WTC11 (cell line): ENCODE results near the gene ZBTB20. TPM values are rescaled to one million over a fixed set of nuclear protein-coding genes. Genes with fewer than 3 reads are reported as not detected.

ENCODE experiments used
- ATAC-seq: fragments of 200-7000 bp; cut with Tn5 transposase; 2 replicates; pipeline ENCODE4 v1.10.0; 2021; ENCODE audit warnings: mild to moderate bottlenecking, moderate library complexity
- CTCF ChIA-PET: fragments of 300-600 bp; sonication (Branson Sonifier 250); formaldehyde crosslinking; loops from one replicate; lab custom pipeline; 2021; ENCODE audit warnings: antibody characterized with exemption; lab: Charles Lee
- POLR2A ChIA-PET: fragments of 350-600 bp; sonication (Branson Sonifier 250); formaldehyde crosslinking; loops from one replicate; lab custom pipeline; 2021; ENCODE audit warnings: antibody characterized with exemption; lab: Charles Lee
- DNase-seq: peaks from one replicate; pipeline ENCODE4 v3.0.0; 2021; ENCODE audit warnings: low spot score
- H3K27ac Mint-ChIP-seq: 2 replicates; pipeline ENCODE4 v1.8.0; 2021; ENCODE audit warnings: mixed read lengths
- H3K27me3 Mint-ChIP-seq: 2 replicates; pipeline ENCODE4 v1.8.0; 2021; ENCODE audit warnings: low read depth, mild to moderate bottlenecking, moderate library complexity, mixed read lengths
- H3K36me3 Mint-ChIP-seq: 2 replicates; pipeline ENCODE4 v1.8.0; 2021; ENCODE audit warnings: mixed read lengths
- H3K4me1 Mint-ChIP-seq: 2 replicates; pipeline ENCODE4 v1.8.0; 2022; ENCODE audit warnings: mixed read lengths
- H3K4me3 Mint-ChIP-seq: 2 replicates; pipeline ENCODE4 v1.8.0; 2021; ENCODE audit warnings: mild to moderate bottlenecking, moderate library complexity, mixed read lengths
- H3K9me3 Mint-ChIP-seq: 2 replicates; pipeline ENCODE4 v1.8.0; 2021; ENCODE audit warnings: mixed read lengths
- CREB1 ChIP-seq: sonication (generic); formaldehyde crosslinking; IDR thresholded peaks from 2 replicates; pipeline ENCODE4 v1.8.0; 2023; ENCODE audit warnings: mild to moderate bottlenecking, missing genetic modification reagents
- ELF4 ChIP-seq: sonication (generic); formaldehyde crosslinking; IDR thresholded peaks from 2 replicates; pipeline ENCODE4 v1.8.1; 2022; ENCODE audit warnings: low read depth, mild to moderate bottlenecking, moderate library complexity, missing genetic modification reagents
- MYBL2 ChIP-seq: sonication (generic); formaldehyde crosslinking; IDR thresholded peaks from 2 replicates; pipeline ENCODE4 v1.8.1; 2023; ENCODE audit warnings: mild to moderate bottlenecking, moderate library complexity, missing genetic modification reagents
- NFATC4 ChIP-seq: fragments of 250-450 bp; sonication (Bioruptor Pico); IDR thresholded peaks from 2 replicates; pipeline ENCODE4 v1.9.0; 2021; ENCODE audit warnings: mild to moderate bottlenecking
- NFE2L1 ChIP-seq: sonication (generic); formaldehyde crosslinking; IDR thresholded peaks from 2 replicates; pipeline ENCODE4 v1.8.1; 2023; ENCODE audit warnings: missing genetic modification reagents
- NFYB ChIP-seq: sonication (generic); formaldehyde crosslinking; conservative IDR thresholded peaks from 2 replicates; pipeline ENCODE4 v1.8.0; 2022; ENCODE audit warnings: low read depth, missing genetic modification reagents
- NR1H2 ChIP-seq: sonication (generic); formaldehyde crosslinking; IDR thresholded peaks from 2 replicates; pipeline ENCODE4 v1.9.0; 2021; ENCODE audit warnings: mild to moderate bottlenecking, moderate library complexity, missing genetic modification reagents
- OVOL2 ChIP-seq: fragments of 250-450 bp; sonication (Bioruptor Pico); IDR thresholded peaks from 2 replicates; pipeline ENCODE4 v1.9.0; 2021; ENCODE audit warnings: mild to moderate bottlenecking, borderline replicate concordance
- PRRX2 ChIP-seq: fragments of 250-450 bp; sonication (Bioruptor Pico); IDR thresholded peaks from 2 replicates; pipeline ENCODE4 v1.8.0; 2021; ENCODE audit warnings: mild to moderate bottlenecking
- ZBTB21 ChIP-seq: sonication (generic); formaldehyde crosslinking; IDR thresholded peaks from 2 replicates; pipeline ENCODE4 v1.8.1; 2023; ENCODE audit warnings: mild to moderate bottlenecking, missing genetic modification reagents, borderline replicate concordance
- ZNF138 ChIP-seq: sonication (generic); formaldehyde crosslinking; conservative IDR thresholded peaks from 2 replicates; pipeline ENCODE4 v1.8.1; 2022; ENCODE audit warnings: mild to moderate bottlenecking, moderate library complexity, missing genetic modification reagents
- ZNF232 ChIP-seq: sonication (generic); formaldehyde crosslinking; IDR thresholded peaks from 2 replicates; pipeline ENCODE4 v1.8.0; 2022; ENCODE audit warnings: mild to moderate bottlenecking, missing genetic modification reagents
- ZNF396 ChIP-seq: fragments of 250-450 bp; sonication (Bioruptor Pico); IDR thresholded peaks from 2 replicates; pipeline ENCODE4 v1.8.0; 2021; ENCODE audit warnings: mild to moderate bottlenecking, moderate library complexity, borderline replicate concordance
- total RNA-seq: library from RNA; stranded (reverse); gene quantifications from 3 replicates; pipeline ENCODE4 v1.2.3, GENCODE V29; 2021
- TF ChIP-seq, protein P1 (sequence below): sonication (generic); formaldehyde crosslinking; IDR thresholded peaks from 2 replicates; pipeline ENCODE4 v1.8.1; 2023; ENCODE audit warnings: mild to moderate bottlenecking, missing genetic modification reagents, borderline replicate concordance
- TF ChIP-seq, protein P2 (sequence below): fragments of 250-450 bp; sonication (Bioruptor Pico); IDR thresholded peaks from 2 replicates; pipeline ENCODE4 v1.9.0; 2021; ENCODE audit warnings: mild to moderate bottlenecking, borderline replicate concordance
- TF ChIP-seq, protein P3 (sequence below): sonication (generic); formaldehyde crosslinking; IDR thresholded peaks from 2 replicates; pipeline ENCODE4 v1.8.0; 2022; ENCODE audit warnings: missing genetic modification reagents
- TF ChIP-seq, protein P4 (sequence below): fragments of 250-450 bp; sonication (Bioruptor Pico); IDR thresholded peaks from 2 replicates; pipeline ENCODE4 v1.9.0; 2021; ENCODE audit warnings: mild to moderate bottlenecking
- TF ChIP-seq, protein P5 (sequence below): sonication (generic); formaldehyde crosslinking; IDR thresholded peaks from 2 replicates; pipeline ENCODE4 v1.8.1; 2023; ENCODE audit warnings: mild to moderate bottlenecking, missing genetic modification reagents

The ZBTB20 gene
- total RNA-seq, 1 experiment from 2014 or later, result 1.5 TPM

DNA sequence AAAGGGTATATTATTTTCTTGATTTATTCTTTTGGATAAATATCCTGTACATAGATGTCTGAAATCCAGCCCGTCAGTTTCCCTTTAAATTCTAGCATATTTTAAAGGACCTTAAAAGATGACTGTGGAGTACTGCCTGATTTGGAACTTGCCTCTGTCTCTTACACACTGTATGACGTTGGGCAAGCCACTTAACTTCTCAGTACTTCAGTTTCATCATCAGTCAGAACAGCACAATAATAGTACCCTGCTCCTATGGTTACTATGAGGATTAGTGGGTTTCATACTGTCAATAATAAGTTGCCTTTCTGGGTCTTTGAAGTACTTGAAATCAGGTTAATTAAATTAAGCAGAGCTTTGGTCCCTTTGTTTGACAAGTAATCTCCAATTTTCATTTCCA is 479.0 kb downstream of the ZBTB20 start (continued):
- TF ChIP-seq, protein P1, sequence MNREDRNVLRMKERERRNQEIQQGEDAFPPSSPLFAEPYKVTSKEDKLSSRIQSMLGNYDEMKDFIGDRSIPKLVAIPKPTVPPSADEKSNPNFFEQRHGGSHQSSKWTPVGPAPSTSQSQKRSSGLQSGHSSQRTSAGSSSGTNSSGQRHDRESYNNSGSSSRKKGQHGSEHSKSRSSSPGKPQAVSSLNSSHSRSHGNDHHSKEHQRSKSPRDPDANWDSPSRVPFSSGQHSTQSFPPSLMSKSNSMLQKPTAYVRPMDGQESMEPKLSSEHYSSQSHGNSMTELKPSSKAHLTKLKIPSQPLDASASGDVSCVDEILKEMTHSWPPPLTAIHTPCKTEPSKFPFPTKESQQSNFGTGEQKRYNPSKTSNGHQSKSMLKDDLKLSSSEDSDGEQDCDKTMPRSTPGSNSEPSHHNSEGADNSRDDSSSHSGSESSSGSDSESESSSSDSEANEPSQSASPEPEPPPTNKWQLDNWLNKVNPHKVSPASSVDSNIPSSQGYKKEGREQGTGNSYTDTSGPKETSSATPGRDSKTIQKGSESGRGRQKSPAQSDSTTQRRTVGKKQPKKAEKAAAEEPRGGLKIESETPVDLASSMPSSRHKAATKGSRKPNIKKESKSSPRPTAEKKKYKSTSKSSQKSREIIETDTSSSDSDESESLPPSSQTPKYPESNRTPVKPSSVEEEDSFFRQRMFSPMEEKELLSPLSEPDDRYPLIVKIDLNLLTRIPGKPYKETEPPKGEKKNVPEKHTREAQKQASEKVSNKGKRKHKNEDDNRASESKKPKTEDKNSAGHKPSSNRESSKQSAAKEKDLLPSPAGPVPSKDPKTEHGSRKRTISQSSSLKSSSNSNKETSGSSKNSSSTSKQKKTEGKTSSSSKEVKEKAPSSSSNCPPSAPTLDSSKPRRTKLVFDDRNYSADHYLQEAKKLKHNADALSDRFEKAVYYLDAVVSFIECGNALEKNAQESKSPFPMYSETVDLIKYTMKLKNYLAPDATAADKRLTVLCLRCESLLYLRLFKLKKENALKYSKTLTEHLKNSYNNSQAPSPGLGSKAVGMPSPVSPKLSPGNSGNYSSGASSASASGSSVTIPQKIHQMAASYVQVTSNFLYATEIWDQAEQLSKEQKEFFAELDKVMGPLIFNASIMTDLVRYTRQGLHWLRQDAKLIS (CRISPR knock-in tag), result no peak
- TF ChIP-seq, protein P2, sequence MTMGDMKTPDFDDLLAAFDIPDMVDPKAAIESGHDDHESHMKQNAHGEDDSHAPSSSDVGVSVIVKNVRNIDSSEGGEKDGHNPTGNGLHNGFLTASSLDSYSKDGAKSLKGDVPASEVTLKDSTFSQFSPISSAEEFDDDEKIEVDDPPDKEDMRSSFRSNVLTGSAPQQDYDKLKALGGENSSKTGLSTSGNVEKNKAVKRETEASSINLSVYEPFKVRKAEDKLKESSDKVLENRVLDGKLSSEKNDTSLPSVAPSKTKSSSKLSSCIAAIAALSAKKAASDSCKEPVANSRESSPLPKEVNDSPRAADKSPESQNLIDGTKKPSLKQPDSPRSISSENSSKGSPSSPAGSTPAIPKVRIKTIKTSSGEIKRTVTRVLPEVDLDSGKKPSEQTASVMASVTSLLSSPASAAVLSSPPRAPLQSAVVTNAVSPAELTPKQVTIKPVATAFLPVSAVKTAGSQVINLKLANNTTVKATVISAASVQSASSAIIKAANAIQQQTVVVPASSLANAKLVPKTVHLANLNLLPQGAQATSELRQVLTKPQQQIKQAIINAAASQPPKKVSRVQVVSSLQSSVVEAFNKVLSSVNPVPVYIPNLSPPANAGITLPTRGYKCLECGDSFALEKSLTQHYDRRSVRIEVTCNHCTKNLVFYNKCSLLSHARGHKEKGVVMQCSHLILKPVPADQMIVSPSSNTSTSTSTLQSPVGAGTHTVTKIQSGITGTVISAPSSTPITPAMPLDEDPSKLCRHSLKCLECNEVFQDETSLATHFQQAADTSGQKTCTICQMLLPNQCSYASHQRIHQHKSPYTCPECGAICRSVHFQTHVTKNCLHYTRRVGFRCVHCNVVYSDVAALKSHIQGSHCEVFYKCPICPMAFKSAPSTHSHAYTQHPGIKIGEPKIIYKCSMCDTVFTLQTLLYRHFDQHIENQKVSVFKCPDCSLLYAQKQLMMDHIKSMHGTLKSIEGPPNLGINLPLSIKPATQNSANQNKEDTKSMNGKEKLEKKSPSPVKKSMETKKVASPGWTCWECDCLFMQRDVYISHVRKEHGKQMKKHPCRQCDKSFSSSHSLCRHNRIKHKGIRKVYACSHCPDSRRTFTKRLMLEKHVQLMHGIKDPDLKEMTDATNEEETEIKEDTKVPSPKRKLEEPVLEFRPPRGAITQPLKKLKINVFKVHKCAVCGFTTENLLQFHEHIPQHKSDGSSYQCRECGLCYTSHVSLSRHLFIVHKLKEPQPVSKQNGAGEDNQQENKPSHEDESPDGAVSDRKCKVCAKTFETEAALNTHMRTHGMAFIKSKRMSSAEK (CRISPR knock-in tag), result no peak
- no peak for TF ChIP-seq ZBTB21 (CRISPR knock-in tag)

DNA sequence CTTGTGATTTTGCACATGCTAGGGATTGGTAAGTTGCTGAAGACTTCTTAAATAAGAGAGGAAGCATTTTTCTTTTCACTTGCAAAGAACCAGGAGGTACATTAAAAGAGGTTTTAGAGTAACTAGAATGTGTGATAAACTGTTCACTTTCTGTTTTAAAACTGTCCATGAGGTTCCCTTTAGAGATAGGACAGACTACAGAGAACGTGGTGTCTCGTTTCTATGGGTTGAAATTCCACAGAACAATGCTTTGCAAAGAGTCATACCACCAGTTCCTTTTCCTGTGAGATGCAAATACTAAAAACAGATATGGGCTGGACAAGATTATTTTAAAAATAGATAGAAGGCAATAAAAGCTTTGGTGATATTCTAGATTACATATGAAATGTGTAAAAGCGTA is 480.5 kb downstream of the ZBTB20 start:
- peaks cover 12% of the 10 kb centered on the region for H3K4me1 Mint-ChIP-seq
- H3K4me3 Mint-ChIP-seq, result no peak overlapping the region
- TF ChIP-seq CREB1, result no peak
- no peak for TF ChIP-seq ELF4
- TF ChIP-seq MYBL2 (CRISPR knock-in tag), result no peak
- TF ChIP-seq, protein P3, sequence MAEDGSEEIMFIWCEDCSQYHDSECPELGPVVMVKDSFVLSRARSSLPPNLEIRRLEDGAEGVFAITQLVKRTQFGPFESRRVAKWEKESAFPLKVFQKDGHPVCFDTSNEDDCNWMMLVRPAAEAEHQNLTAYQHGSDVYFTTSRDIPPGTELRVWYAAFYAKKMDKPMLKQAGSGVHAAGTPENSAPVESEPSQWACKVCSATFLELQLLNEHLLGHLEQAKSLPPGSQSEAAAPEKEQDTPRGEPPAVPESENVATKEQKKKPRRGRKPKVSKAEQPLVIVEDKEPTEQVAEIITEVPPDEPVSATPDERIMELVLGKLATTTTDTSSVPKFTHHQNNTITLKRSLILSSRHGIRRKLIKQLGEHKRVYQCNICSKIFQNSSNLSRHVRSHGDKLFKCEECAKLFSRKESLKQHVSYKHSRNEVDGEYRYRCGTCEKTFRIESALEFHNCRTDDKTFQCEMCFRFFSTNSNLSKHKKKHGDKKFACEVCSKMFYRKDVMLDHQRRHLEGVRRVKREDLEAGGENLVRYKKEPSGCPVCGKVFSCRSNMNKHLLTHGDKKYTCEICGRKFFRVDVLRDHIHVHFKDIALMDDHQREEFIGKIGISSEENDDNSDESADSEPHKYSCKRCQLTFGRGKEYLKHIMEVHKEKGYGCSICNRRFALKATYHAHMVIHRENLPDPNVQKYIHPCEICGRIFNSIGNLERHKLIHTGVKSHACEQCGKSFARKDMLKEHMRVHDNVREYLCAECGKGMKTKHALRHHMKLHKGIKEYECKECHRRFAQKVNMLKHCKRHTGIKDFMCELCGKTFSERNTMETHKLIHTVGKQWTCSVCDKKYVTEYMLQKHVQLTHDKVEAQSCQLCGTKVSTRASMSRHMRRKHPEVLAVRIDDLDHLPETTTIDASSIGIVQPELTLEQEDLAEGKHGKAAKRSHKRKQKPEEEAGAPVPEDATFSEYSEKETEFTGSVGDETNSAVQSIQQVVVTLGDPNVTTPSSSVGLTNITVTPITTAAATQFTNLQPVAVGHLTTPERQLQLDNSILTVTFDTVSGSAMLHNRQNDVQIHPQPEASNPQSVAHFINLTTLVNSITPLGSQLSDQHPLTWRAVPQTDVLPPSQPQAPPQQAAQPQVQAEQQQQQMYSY (CRISPR knock-in tag), result no peak
- TF ChIP-seq, protein P4, sequence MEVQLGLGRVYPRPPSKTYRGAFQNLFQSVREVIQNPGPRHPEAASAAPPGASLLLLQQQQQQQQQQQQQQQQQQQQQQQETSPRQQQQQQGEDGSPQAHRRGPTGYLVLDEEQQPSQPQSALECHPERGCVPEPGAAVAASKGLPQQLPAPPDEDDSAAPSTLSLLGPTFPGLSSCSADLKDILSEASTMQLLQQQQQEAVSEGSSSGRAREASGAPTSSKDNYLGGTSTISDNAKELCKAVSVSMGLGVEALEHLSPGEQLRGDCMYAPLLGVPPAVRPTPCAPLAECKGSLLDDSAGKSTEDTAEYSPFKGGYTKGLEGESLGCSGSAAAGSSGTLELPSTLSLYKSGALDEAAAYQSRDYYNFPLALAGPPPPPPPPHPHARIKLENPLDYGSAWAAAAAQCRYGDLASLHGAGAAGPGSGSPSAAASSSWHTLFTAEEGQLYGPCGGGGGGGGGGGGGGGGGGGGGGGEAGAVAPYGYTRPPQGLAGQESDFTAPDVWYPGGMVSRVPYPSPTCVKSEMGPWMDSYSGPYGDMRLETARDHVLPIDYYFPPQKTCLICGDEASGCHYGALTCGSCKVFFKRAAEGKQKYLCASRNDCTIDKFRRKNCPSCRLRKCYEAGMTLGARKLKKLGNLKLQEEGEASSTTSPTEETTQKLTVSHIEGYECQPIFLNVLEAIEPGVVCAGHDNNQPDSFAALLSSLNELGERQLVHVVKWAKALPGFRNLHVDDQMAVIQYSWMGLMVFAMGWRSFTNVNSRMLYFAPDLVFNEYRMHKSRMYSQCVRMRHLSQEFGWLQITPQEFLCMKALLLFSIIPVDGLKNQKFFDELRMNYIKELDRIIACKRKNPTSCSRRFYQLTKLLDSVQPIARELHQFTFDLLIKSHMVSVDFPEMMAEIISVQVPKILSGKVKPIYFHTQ, result no peak
- no peak for TF ChIP-seq NFYB (CRISPR knock-in tag)
- no peak for TF ChIP-seq ZNF232 (CRISPR knock-in tag)
- no peak for TF ChIP-seq NR1H2 (CRISPR knock-in tag)
- no peak for TF ChIP-seq OVOL2 (CRISPR knock-in tag)
- no peak for TF ChIP-seq NFATC4
- TF ChIP-seq NFE2L1 (CRISPR knock-in tag), result no peak
- TF ChIP-seq, protein P5, sequence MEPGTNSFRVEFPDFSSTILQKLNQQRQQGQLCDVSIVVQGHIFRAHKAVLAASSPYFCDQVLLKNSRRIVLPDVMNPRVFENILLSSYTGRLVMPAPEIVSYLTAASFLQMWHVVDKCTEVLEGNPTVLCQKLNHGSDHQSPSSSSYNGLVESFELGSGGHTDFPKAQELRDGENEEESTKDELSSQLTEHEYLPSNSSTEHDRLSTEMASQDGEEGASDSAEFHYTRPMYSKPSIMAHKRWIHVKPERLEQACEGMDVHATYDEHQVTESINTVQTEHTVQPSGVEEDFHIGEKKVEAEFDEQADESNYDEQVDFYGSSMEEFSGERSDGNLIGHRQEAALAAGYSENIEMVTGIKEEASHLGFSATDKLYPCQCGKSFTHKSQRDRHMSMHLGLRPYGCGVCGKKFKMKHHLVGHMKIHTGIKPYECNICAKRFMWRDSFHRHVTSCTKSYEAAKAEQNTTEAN (CRISPR knock-in tag), result no peak
- no peak for TF ChIP-seq ZNF138 (CRISPR knock-in tag)
- TF ChIP-seq PRRX2 (CRISPR knock-in tag), result no peak
- TF ChIP-seq ZNF396 (CRISPR knock-in tag), result no peak
- ChIA-PET CTCF (no interaction called here), POLR2A (no interaction called here)
- peaks cover 8% of the 10 kb centered on the region for H3K9me3 Mint-ChIP-seq
- ATAC-seq (no peak), DNase-seq (no peak)
- peaks cover 6% of the 10 kb centered on the region; the same call in 1 of the 2 replicates for H3K36me3 Mint-ChIP-seq
- no peak overlapping the region for H3K27ac Mint-ChIP-seq
- H3K27me3 Mint-ChIP-seq, result no peaks in the 10 kb centered on the region
